ENCODE measurements around the gene ZNF367.

DNA sequence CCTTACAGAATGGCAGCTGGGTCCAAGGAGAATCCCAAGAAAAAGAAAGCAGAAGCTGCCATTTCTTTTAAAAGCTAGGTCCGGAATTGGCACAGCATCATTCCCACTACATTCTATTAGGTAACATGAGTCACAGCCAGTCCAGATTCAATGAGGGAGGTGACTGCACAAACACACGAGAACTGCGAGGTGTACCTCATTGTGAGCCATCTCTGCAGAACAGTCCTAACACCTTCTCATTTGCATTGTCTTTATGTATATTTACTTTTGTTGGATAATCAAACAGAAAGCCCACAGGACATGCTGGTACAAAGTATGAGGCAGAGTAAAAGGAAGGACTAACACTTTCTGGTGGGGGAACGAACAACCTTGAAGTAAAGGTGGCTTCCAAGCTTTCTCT lies 17.2 kb upstream of the ZNF367 start:
- TF ChIP-seq CSDC2 (CRISPR knock-in tag; IDR thresholded peaks at IDR 0.05) (no peak), ZNF8 (CRISPR knock-in tag; IDR thresholded peaks at IDR 0.05) (no peak), ZNF565 (CRISPR knock-in tag; conservative IDR thresholded peaks at IDR 0.05; ENCODE audit: low read depth) (no peak), PATZ1 (CRISPR knock-in tag; IDR thresholded peaks at IDR 0.05; ENCODE audit: borderline replicate concordance) (no peak), ESRRG (CRISPR knock-in tag; IDR thresholded peaks at IDR 0.05) (no peak), TCF4 (CRISPR knock-in tag; IDR thresholded peaks at IDR 0.05; ENCODE audit: borderline replicate concordance) (no peak), SNAI2 (CRISPR knock-in tag; IDR thresholded peaks at IDR 0.05) (no peak), OSR1 (CRISPR knock-in tag; IDR thresholded peaks at IDR 0.05) (no peak), RARB (CRISPR knock-in tag; IDR thresholded peaks at IDR 0.05) (no peak), ZFP3 (CRISPR knock-in tag; IDR thresholded peaks at IDR 0.05) (no peak)

Measured in SK-N-SH treated with all-trans-retinoic acid at 6 μM for 48 hours (cell line).